Liver (tissue), 9 donors: ENCODE measurements around the gene NAGPA. TPM values are rescaled to one million over a fixed set of nuclear protein-coding genes. Genes with fewer than 3 reads are reported as not detected.
"Not testable (repeated sequence)": the region's sequence is repeated elsewhere in the genome, so short reads cannot be mapped to it uniquely, and the experiment has no call there.

Experiments
- DNase-seq: peaks from one replicate; pipeline ENCODE4 v3.0.0-alpha.2; 2017; ENCODE audit warnings: low spot score
- H3K27ac ChIP-seq, 2 donors: one replicate each; pipeline ENCODE4 v1.7.0; 2013; ENCODE audit warnings: inconsistent platforms in 2 of 2, low read length in 2 of 2, control low read depth in 1 of 2, low read depth in 1 of 2, mild to moderate bottlenecking in 1 of 2
- H3K27me3 ChIP-seq, 4 donors: one replicate each; pipeline versions ENCODE4 v1.6.1 to v1.7.0; 2013; ENCODE audit warnings: low read length in 3 of 4, inconsistent platforms in 1 of 4, mild to moderate bottlenecking in 1 of 4, moderate library complexity in 1 of 4; ENCODE audit not compliant: control insufficient read depth in 4 of 4, insufficient read depth in 4 of 4
- H3K36me3 ChIP-seq, 4 donors: one replicate each; pipeline versions ENCODE4 v1.6.1 to v1.7.0; 2013; ENCODE audit warnings: low read length in 3 of 4, mild to moderate bottlenecking in 3 of 4, low read depth in 1 of 4, moderate library complexity in 1 of 4; ENCODE audit not compliant: control insufficient read depth in 4 of 4, insufficient read depth in 3 of 4
- H3K4me1 ChIP-seq, 4 donors: one replicate each; pipeline versions ENCODE4 v1.6.1 to v1.7.0; 2013; ENCODE audit warnings: low read length in 3 of 4, mild to moderate bottlenecking in 3 of 4, moderate library complexity in 1 of 4; ENCODE audit not compliant: control insufficient read depth in 4 of 4, insufficient read depth in 4 of 4
- H3K4me3 ChIP-seq, 3 donors: one replicate each; pipeline versions ENCODE4 v1.6.1 to v1.7.0; 2013; ENCODE audit warnings: low read length in 3 of 3, control low read depth in 1 of 3, low read depth in 1 of 3, mild to moderate bottlenecking in 1 of 3
- H3K9ac ChIP-seq, 2 donors: one replicate each; pipeline ENCODE4 v1.7.0; 2013; ENCODE audit warnings: low read length in 2 of 2, mild to moderate bottlenecking in 2 of 2, moderate library complexity in 2 of 2, control low read depth in 1 of 2, low read depth in 1 of 2
- H3K9me3 ChIP-seq, 4 donors: one replicate each; pipeline versions ENCODE4 v1.6.1 to v1.7.0; 2013; ENCODE audit warnings: low read length in 3 of 4; ENCODE audit not compliant: control insufficient read depth in 4 of 4
- CTCF ChIP-seq: fragments of 150-350 bp; IDR thresholded peaks from 2 replicates; pipeline ENCODE4 v1.5.1; 2017; ENCODE audit warnings: improper control_type of control experiment, low read depth, low read length; ENCODE audit not compliant: missing input control
- FOXA1 ChIP-seq: IDR thresholded peaks from 2 replicates; pipeline ENCODE4 v1.6.1; 2016; ENCODE audit warnings: antibody characterized with exemption
- FOXA2 ChIP-seq: IDR thresholded peaks from 2 replicates; pipeline ENCODE4 v1.6.1; 2016; ENCODE audit warnings: antibody characterized with exemption
- HNF4A ChIP-seq, 2 donors: conservative IDR thresholded peaks; 2 replicates each; pipeline ENCODE4 v1.6.1; 2016; ENCODE audit warnings: antibody characterized with exemption in 2 of 2, mild to moderate bottlenecking in 2 of 2
- HNF4G ChIP-seq: IDR thresholded peaks from 2 replicates; pipeline ENCODE4 v1.6.1; 2016; ENCODE audit warnings: antibody characterized with exemption
- JUND ChIP-seq, 2 donors: IDR thresholded peaks; 2 replicates each; pipeline ENCODE4 v1.6.1; 2016; ENCODE audit warnings: antibody characterized with exemption in 2 of 2
- MAX ChIP-seq: IDR thresholded peaks from 2 replicates; pipeline ENCODE4 v1.6.1; 2016; ENCODE audit warnings: antibody characterized with exemption
- NR2F2 ChIP-seq: IDR thresholded peaks from 2 replicates; pipeline ENCODE4 v1.6.1; 2016; ENCODE audit warnings: antibody characterized with exemption
- RAD21 ChIP-seq, 2 donors: IDR thresholded peaks; 2 replicates each; pipeline ENCODE4 v1.6.1; 2016; ENCODE audit warnings: antibody characterized with exemption in 2 of 2, mild to moderate bottlenecking in 2 of 2
- REST ChIP-seq: IDR thresholded peaks from 2 replicates; pipeline ENCODE4 v1.6.1; 2016; ENCODE audit warnings: antibody characterized with exemption, mild to moderate bottlenecking
- RXRA ChIP-seq, 2 donors: IDR thresholded peaks; 2 replicates each; pipeline ENCODE4 v1.6.1; 2017 to 2018; ENCODE audit warnings: antibody characterized with exemption in 2 of 2, mild to moderate bottlenecking in 1 of 2
- SP1 ChIP-seq: IDR thresholded peaks from 2 replicates; pipeline ENCODE4 v1.6.1; 2018; ENCODE audit warnings: antibody characterized with exemption, mild to moderate bottlenecking
- TAF1 ChIP-seq: conservative IDR thresholded peaks from 2 replicates; pipeline ENCODE4 v1.6.1; 2016; ENCODE audit warnings: antibody characterized with exemption, mild to moderate bottlenecking
- YY1 ChIP-seq: IDR thresholded peaks from 2 replicates; pipeline ENCODE4 v1.6.1; 2016; ENCODE audit warnings: antibody characterized with exemption, mild to moderate bottlenecking
- ZBTB33 ChIP-seq: IDR thresholded peaks from 2 replicates; pipeline ENCODE4 v1.6.1; 2016; ENCODE audit warnings: antibody characterized with exemption
- WGBS: extraction: QIAGEN DNeasy Blood & Tissue Kit; methylation state at CpG from one replicate; pipeline ENCODE4 v1.1.7; 2013; 5-methylcytosine and 5-hydroxymethylcytosine counted together
- polyA plus RNA-seq, 2 donors: library from polyadenylated mRNA; stranded (reverse) in 1 of 2; unstranded in 1 of 2; fragments of 200-250 nt in 1 of 2; fragments of >200 nt in 1 of 2; fragmentation: Nextera tagmentation in 1 of 2; extraction: Ambion mirVana in 1 of 2; gene quantifications; one replicate each; pipeline versions ENCODE4 v1.2.1 to v1.2.3, GENCODE V29; 2013 to 2015
- total RNA-seq, 2 donors: library from RNA; depleted of rRNA; stranded (reverse); fragments of >200 nt; gene quantifications; one replicate each; pipeline ENCODE4 v1.2.3, GENCODE V29; 2014
- TF ChIP-seq, protein P1 (sequence below): IDR thresholded peaks from 2 replicates; pipeline ENCODE4 v1.6.1; 2016; ENCODE audit warnings: antibody characterized with exemption
- donor health status: healthy.
- donor health status: healthy.
- donor health status: healthy.
- donor health status: healthy.
- donor health status: healthy.

NAGPA gene
- total and polyA plus RNA-seq, 4 donors: 5.4 to 13.4 (median 10.7) TPM

- peaks cover 1 to 19% (median 8%) of the 10 kb centered on the region in 4 donors for H3K4me1 ChIP-seq
- no peaks in the 10 kb centered on the region for H3K9me3 ChIP-seq
- H3K27ac ChIP-seq: no peak overlapping the region
- H3K27me3 ChIP-seq: no peaks in the 10 kb centered on the region
- H3K9ac ChIP-seq: no peak overlapping the region
- TF ChIP-seq, protein P1, sequence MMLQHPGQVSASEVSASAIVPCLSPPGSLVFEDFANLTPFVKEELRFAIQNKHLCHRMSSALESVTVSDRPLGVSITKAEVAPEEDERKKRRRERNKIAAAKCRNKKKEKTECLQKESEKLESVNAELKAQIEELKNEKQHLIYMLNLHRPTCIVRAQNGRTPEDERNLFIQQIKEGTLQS: no peak
- TF ChIP-seq JUND (IDR thresholded peaks at IDR 0.05): no peak
- TF ChIP-seq CTCF: no peak
- TF ChIP-seq TAF1: no peak
- no peak for TF ChIP-seq FOXA1
- TF ChIP-seq SP1: no peak
- TF ChIP-seq RAD21 (IDR thresholded peaks at IDR 0.05): no peak
- no peak for TF ChIP-seq ZBTB33
- no peak for TF ChIP-seq NR2F2
- TF ChIP-seq FOXA2: no peak
- TF ChIP-seq YY1: no peak
- TF ChIP-seq HNF4A (conservative IDR thresholded peaks at IDR 0.05): no peak
- TF ChIP-seq RXRA (IDR thresholded peaks at IDR 0.05): no peak
- TF ChIP-seq MAX: no peak
- no peak for TF ChIP-seq HNF4G
- DNase-seq: no peak
- WGBS: 91% methylated on average over 5 of the region's 5 CpGs
- peaks cover 8 to 24% (median 15%) of the 10 kb centered on the region in 4 donors for H3K36me3 ChIP-seq
- no peak overlapping the region for H3K4me3 ChIP-seq
Measured at GRCh38 chr16:5075637-5076036, 41.9 kb upstream of the NAGPA start.

DNA sequence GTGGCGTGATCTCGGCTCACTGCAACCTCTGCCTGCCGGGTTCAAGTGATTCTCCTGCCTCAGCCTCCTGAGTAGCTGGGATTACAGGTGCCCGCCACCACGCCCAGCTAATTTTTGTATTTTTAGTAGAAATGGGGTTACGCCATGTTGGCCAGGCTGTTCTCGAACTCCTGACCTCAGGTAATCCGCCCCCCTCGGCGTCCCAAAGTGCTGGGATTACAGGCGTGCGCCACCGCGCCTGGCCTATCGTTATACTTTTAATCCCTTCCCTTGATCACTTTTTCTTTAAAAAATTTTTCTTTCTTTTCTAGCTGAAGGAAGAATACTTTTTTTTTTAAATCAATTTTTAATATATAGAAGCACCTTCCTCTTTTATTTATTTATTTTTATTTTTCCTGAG, 40.0 kb upstream of the NAGPA start:
- H3K27me3 ChIP-seq, H3K9ac ChIP-seq, H3K27ac ChIP-seq, DNase-seq, H3K9me3 ChIP-seq, H3K4me3 ChIP-seq: not testable (repeated sequence)
- WGBS: 94% methylated on average over 15 of the region's 15 CpGs
- Histone ChIP-seq H3K36me3 (peaks cover 8 to 22% (median 15%) of the 10 kb centered on the region in 4 donors), H3K4me1 (peaks cover 1 to 19% (median 8%) of the 10 kb centered on the region in 4 donors)

GRCh38 chr16:5073279-5073629, 39.5 kb upstream of the NAGPA start:
- no peak overlapping the region for H3K4me3 ChIP-seq

More at GRCh38 chr16:5073279-5073629, 39.5 kb upstream of the NAGPA start:
- Histone ChIP-seq H3K9me3 (no peaks in the 10 kb centered on the region), H3K9ac (no peak overlapping the region), H3K4me1 (peaks cover 1 to 19% (median 8%) of the 10 kb centered on the region in 4 donors), H3K27me3 (no peaks in the 10 kb centered on the region), H3K36me3 (peaks cover 6 to 20% (median 15%) of the 10 kb centered on the region in 4 donors), H3K27ac (no peak overlapping the region)
- TF ChIP-seq SP1: no peak
- TF ChIP-seq TAF1: no peak
- no peak for TF ChIP-seq RXRA (IDR thresholded peaks at IDR 0.05)
- TF ChIP-seq REST: no peak
- no peak for TF ChIP-seq FOXA2
- DNase-seq: no peak
- WGBS: 94% methylated on average over 2 of the region's 2 CpGs
